ENCODE data around the gene RAC3.

GRCh38 chr17:82081546-82081945 is 50.1 kb downstream of the RAC3 start:
- no peak for TF ChIP-seq POLR2AphosphoS5 (IDR thresholded peaks at IDR 0.05)
- no peak for TF ChIP-seq CTCF (IDR thresholded peaks at IDR 0.05)
